Panc1 (cell line): ENCODE data around the gene LRRC74A.

Experiments used
- POLR2AphosphoS5 ChIP-seq: IDR thresholded peaks from 2 replicates; pipeline ENCODE4 v1.6.1; 2012; ENCODE audit warnings: mild to moderate bottlenecking, low read depth, low read length, moderate library complexity
- TF ChIP-seq, protein P1 (sequence below), 2 experiments: IDR thresholded peaks; 2 replicates each; pipeline ENCODE4 v1.6.1; 2011 to 2012; ENCODE audit warnings: low read depth in 2 of 2, control low read depth in 1 of 2, low read length in 1 of 2, mild to moderate bottlenecking in 1 of 2, moderate library complexity in 1 of 2; ENCODE audit not compliant: insufficient read depth in 1 of 2
- TF ChIP-seq, protein P2 (sequence below): fragments of 450-650 bp; IDR thresholded peaks from 2 replicates; pipeline ENCODE4 v1.5.1; 2017; ENCODE audit warnings: mild to moderate bottlenecking

DNA sequence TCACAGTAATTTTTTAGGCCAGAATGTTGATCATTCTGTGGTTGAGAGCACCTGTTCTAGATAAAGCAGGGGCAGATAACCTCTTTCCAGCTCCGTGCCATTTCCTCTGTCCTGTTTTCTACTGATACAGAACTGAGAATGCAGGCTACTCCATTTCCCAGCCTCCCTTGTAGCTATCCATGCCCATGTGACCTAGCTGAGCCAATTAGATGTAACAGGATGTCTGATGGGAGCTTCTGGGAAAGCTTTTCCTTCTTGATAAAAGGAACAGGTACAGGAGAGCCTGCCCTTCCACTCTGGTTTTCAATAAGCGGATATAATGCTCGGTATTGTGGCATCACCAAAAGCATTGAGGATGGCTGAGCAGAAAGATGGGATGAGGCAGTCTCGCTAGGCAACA, 54.2 kb downstream of the LRRC74A start:
- TF ChIP-seq, protein P1, sequence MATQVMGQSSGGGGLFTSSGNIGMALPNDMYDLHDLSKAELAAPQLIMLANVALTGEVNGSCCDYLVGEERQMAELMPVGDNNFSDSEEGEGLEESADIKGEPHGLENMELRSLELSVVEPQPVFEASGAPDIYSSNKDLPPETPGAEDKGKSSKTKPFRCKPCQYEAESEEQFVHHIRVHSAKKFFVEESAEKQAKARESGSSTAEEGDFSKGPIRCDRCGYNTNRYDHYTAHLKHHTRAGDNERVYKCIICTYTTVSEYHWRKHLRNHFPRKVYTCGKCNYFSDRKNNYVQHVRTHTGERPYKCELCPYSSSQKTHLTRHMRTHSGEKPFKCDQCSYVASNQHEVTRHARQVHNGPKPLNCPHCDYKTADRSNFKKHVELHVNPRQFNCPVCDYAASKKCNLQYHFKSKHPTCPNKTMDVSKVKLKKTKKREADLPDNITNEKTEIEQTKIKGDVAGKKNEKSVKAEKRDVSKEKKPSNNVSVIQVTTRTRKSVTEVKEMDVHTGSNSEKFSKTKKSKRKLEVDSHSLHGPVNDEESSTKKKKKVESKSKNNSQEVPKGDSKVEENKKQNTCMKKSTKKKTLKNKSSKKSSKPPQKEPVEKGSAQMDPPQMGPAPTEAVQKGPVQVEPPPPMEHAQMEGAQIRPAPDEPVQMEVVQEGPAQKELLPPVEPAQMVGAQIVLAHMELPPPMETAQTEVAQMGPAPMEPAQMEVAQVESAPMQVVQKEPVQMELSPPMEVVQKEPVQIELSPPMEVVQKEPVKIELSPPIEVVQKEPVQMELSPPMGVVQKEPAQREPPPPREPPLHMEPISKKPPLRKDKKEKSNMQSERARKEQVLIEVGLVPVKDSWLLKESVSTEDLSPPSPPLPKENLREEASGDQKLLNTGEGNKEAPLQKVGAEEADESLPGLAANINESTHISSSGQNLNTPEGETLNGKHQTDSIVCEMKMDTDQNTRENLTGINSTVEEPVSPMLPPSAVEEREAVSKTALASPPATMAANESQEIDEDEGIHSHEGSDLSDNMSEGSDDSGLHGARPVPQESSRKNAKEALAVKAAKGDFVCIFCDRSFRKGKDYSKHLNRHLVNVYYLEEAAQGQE (IDR thresholded peaks at IDR 0.05; ENCODE audit: insufficient read depth in 1 of 2, low read depth in 2 of 2, low read length in 1 of 2), result no peak
- TF ChIP-seq, protein P2, sequence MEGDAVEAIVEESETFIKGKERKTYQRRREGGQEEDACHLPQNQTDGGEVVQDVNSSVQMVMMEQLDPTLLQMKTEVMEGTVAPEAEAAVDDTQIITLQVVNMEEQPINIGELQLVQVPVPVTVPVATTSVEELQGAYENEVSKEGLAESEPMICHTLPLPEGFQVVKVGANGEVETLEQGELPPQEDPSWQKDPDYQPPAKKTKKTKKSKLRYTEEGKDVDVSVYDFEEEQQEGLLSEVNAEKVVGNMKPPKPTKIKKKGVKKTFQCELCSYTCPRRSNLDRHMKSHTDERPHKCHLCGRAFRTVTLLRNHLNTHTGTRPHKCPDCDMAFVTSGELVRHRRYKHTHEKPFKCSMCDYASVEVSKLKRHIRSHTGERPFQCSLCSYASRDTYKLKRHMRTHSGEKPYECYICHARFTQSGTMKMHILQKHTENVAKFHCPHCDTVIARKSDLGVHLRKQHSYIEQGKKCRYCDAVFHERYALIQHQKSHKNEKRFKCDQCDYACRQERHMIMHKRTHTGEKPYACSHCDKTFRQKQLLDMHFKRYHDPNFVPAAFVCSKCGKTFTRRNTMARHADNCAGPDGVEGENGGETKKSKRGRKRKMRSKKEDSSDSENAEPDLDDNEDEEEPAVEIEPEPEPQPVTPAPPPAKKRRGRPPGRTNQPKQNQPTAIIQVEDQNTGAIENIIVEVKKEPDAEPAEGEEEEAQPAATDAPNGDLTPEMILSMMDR, result no peak
- TF ChIP-seq POLR2AphosphoS5, result no peak
